HEK293 (cell line): ENCODE measurements around the gene SBNO2.

Experiments used
- CTCF ChIA-PET: fragments of 350-600 bp; formaldehyde crosslinking; extraction: SDS; loops from one replicate; lab custom pipeline; 2021; ENCODE audit warnings: antibody characterized with exemption; lab: Yijun Ruan, JAX
- POLR2A ChIA-PET: fragments of 300-600 bp; formaldehyde crosslinking; extraction: SDS; loops from one replicate; lab custom pipeline; 2020; ENCODE audit warnings: antibody characterized with exemption, inconsistent platforms; lab: Yijun Ruan, JAX
- H3K27ac ChIP-seq: fragments of 200-500 bp; sonication (Bioruptor generic); 2 replicates; pipeline ENCODE4 v1.5.1; 2014; ENCODE audit warnings: low read depth, low read length, control low read depth, inconsistent platforms; ENCODE audit errors: extremely low read depth
- H3K36me3 ChIP-seq, 2 experiments: fragments of 200-500 bp in 1 of 2; sonication (Bioruptor generic) in 1 of 2; 1 replicate in 1 of 2; 2 replicates in 1 of 2; pipeline ENCODE4 v1.5.1; 2014 to 2017; ENCODE audit warnings: inconsistent platforms in 2 of 2, low read length in 2 of 2; ENCODE audit not compliant: control insufficient read depth in 2 of 2, insufficient read depth in 1 of 2
- H3K4me1 ChIP-seq: fragments of 200-500 bp; sonication (Bioruptor generic); 2 replicates; pipeline ENCODE4 v1.5.1; 2014; ENCODE audit warnings: mild to moderate bottlenecking, low read length, inconsistent platforms; ENCODE audit not compliant: control insufficient read depth, insufficient read depth
- H3K4me3 ChIP-seq: 2 replicates; pipeline ENCODE4 v1.5.1; 2011; ENCODE audit warnings: low read depth, mild to moderate bottlenecking, control low read depth, low read length, moderate library complexity
- H3K9me3 ChIP-seq: fragments of 200-500 bp; sonication (Bioruptor generic); 2 replicates; pipeline ENCODE4 v1.5.1; 2014; ENCODE audit warnings: low read depth, low read length, inconsistent platforms; ENCODE audit not compliant: control insufficient read depth, insufficient read depth
- EGR2 ChIP-seq: fragments of 450-650 bp; formaldehyde crosslinking; IDR thresholded peaks from 2 replicates; pipeline ENCODE4 v1.5.1; 2016; ENCODE audit warnings: low read depth, missing biosample characterization, missing genetic modification characterization
- OSR2 ChIP-seq: fragments of 450-650 bp; formaldehyde crosslinking; IDR thresholded peaks from 2 replicates; pipeline ENCODE4 v1.5.1; 2016; ENCODE audit warnings: missing biosample characterization, missing genetic modification characterization
- SALL2 ChIP-seq: fragments of 450-650 bp; formaldehyde crosslinking; IDR thresholded peaks from 2 replicates; pipeline ENCODE4 v1.5.0; 2017; ENCODE audit warnings: missing biosample characterization, mild to moderate bottlenecking, missing genetic modification characterization, borderline replicate concordance
- SP2 ChIP-seq: fragments of 450-650 bp; formaldehyde crosslinking; IDR thresholded peaks from 2 replicates; pipeline ENCODE4 v1.5.1; 2016; ENCODE audit warnings: missing biosample characterization, missing genetic modification characterization
- ZBTB17 ChIP-seq: fragments of 450-650 bp; formaldehyde crosslinking; IDR thresholded peaks from 2 replicates; pipeline ENCODE4 v1.5.1; 2016; ENCODE audit warnings: missing biosample characterization, missing genetic modification characterization
- ZBTB7A ChIP-seq: fragments of 450-650 bp; formaldehyde crosslinking; IDR thresholded peaks from 2 replicates; pipeline ENCODE4 v1.5.1; 2016; ENCODE audit warnings: low read depth, missing biosample characterization, missing genetic modification characterization
- ZNF239 ChIP-seq: fragments of 450-650 bp; formaldehyde crosslinking; IDR thresholded peaks from 2 replicates; pipeline ENCODE4 v1.5.1; 2016; ENCODE audit warnings: missing biosample characterization, missing genetic modification characterization
- ZNF350 ChIP-seq: fragments of 450-650 bp; formaldehyde crosslinking; IDR thresholded peaks from 2 replicates; pipeline ENCODE4 v1.5.0; 2017; ENCODE audit warnings: missing biosample characterization, mild to moderate bottlenecking, missing genetic modification characterization
- ZNF394 ChIP-seq: fragments of 450-650 bp; formaldehyde crosslinking; IDR thresholded peaks from 2 replicates; pipeline ENCODE4 v1.5.1; 2016; ENCODE audit warnings: missing biosample characterization, missing genetic modification characterization, mild to moderate bottlenecking, moderate library complexity, borderline replicate concordance
- ZNF473 ChIP-seq: fragments of 450-650 bp; formaldehyde crosslinking; IDR thresholded peaks from 2 replicates; pipeline ENCODE4 v1.5.1; 2017; ENCODE audit warnings: missing biosample characterization, missing genetic modification characterization
- ZNF48 ChIP-seq: fragments of 450-650 bp; formaldehyde crosslinking; IDR thresholded peaks from 2 replicates; pipeline ENCODE4 v1.5.1; 2016; ENCODE audit warnings: missing biosample characterization, missing genetic modification characterization
- ZNF514 ChIP-seq: fragments of 450-650 bp; formaldehyde crosslinking; IDR thresholded peaks from 2 replicates; pipeline ENCODE4 v1.5.1; 2016; ENCODE audit warnings: missing biosample characterization, missing genetic modification characterization
- ZNF621 ChIP-seq: fragments of 450-650 bp; formaldehyde crosslinking; IDR thresholded peaks from 2 replicates; pipeline ENCODE4 v1.5.1; 2017; ENCODE audit warnings: missing biosample characterization, missing genetic modification characterization
- ZNF658 ChIP-seq: fragments of 450-650 bp; formaldehyde crosslinking; IDR thresholded peaks from 2 replicates; pipeline ENCODE4; 2016; ENCODE audit warnings: missing biosample characterization, missing genetic modification characterization
- ZNF768 ChIP-seq: fragments of 450-650 bp; formaldehyde crosslinking; IDR thresholded peaks from 2 replicates; pipeline ENCODE4 v1.5.1; 2018; ENCODE audit warnings: missing biosample characterization, mild to moderate bottlenecking, missing genetic modification characterization
- TF ChIP-seq, protein P1 (sequence below): fragments of 450-650 bp; formaldehyde crosslinking; IDR thresholded peaks from 2 replicates; pipeline ENCODE4 v1.5.1; 2016; ENCODE audit warnings: missing biosample characterization, missing genetic modification characterization, borderline replicate concordance
- TF ChIP-seq, protein P2 (sequence below): fragments of 450-650 bp; formaldehyde crosslinking; IDR thresholded peaks from 2 replicates; pipeline ENCODE4 v1.5.1; 2016; ENCODE audit warnings: missing biosample characterization, missing genetic modification characterization
- TF ChIP-seq, protein P3 (sequence below): fragments of 450-650 bp; formaldehyde crosslinking; IDR thresholded peaks from 2 replicates; pipeline ENCODE4 v1.5.1; 2017; ENCODE audit warnings: missing biosample characterization, missing genetic modification characterization
- TF ChIP-seq, protein P4 (sequence below): fragments of 450-650 bp; formaldehyde crosslinking; optimal IDR thresholded peaks from 2 replicates; pipeline ENCODE3; 2016; ENCODE audit warnings: missing biosample characterization, mild to moderate bottlenecking, missing genetic modification characterization

The SBNO2 gene

DNA sequence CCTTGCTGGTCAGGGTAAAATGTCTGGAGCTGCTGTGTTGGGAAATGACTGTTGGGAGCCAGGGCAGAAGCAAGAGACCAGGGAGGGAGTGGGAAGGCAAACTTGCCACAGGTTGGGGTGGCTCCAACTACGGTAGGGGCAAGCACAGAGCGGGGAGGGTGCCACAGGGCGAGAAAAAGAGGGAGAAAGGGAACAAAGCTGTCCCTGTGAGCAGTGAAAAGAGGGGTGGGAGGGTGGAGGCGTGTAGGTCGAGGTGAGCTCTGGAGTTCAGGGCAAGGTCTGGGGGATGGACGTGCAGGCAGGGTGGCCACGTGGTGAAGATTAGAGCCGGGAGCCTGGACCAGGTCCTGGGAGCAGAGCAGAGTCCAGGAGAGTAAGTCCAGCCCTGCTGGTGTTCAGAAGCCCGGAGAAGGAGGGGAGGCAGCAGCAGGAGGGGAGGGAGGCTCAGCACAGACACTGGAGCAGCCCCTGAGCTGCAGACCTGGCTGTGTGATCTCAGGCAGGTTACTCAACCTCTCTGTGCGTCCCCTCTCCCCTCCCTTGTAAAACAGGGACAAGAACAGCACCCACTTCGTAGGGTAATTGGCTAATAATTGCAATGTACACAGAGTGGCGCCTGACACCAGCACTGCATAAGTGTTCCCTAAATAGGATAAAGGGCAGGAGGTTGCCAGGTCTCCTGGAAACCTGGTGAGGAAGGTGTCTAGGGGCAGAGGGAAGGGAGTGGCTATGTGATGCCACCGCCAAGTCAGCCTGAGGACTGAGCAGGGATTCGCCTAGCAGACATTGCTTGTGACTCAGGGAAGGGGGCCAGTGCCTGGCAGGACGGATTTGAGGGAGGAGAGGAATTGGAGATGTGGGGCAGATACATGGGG, 75.7 kb downstream of the SBNO2 start:
- Histone ChIP-seq H3K27ac (no peak overlapping the region), H3K9me3 (no peaks in the 10 kb centered on the region), H3K4me1 (peaks cover 4% of the 10 kb centered on the region; the same call in 1 of the 2 replicates)
- CTCF ChIA-PET: interaction anchor here (0.5 to 1.2 kb wide), 4 partner anchors 97 to 511 kb away, joined by 3 to 6 read pairs (median 4); no protein-coding TSS in a partner anchor
- TF ChIP-seq, protein P1, sequence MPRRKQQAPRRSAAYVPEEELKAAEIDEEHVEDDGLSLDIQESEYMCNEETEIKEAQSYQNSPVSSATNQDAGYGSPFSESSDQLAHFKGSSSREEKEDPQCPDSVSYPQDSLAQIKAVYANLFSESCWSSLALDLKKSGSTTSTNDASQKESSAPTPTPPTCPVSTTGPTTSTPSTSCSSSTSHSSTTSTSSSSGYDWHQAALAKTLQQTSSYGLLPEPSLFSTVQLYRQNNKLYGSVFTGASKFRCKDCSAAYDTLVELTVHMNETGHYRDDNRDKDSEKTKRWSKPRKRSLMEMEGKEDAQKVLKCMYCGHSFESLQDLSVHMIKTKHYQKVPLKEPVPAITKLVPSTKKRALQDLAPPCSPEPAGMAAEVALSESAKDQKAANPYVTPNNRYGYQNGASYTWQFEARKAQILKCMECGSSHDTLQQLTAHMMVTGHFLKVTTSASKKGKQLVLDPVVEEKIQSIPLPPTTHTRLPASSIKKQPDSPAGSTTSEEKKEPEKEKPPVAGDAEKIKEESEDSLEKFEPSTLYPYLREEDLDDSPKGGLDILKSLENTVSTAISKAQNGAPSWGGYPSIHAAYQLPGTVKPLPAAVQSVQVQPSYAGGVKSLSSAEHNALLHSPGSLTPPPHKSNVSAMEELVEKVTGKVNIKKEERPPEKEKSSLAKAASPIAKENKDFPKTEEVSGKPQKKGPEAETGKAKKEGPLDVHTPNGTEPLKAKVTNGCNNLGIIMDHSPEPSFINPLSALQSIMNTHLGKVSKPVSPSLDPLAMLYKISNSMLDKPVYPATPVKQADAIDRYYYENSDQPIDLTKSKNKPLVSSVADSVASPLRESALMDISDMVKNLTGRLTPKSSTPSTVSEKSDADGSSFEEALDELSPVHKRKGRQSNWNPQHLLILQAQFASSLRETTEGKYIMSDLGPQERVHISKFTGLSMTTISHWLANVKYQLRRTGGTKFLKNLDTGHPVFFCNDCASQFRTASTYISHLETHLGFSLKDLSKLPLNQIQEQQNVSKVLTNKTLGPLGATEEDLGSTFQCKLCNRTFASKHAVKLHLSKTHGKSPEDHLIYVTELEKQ (tag by site-specific recombination): no peak
- TF ChIP-seq ZNF768 (peak; percentile 73; the same call in 1 of the 2 replicates), ZNF239 (tag by site-specific recombination) (no peak), EGR2 (peak; percentile 17; the same call in 1 of the 2 replicates), ZNF48 (no peak), ZNF658 (no peak), ZNF473 (tag by site-specific recombination) (no peak), ZNF514 (tag by site-specific recombination) (no peak), ZBTB17 (tag by site-specific recombination) (no peak), ZBTB7A (tag by site-specific recombination) (no peak), OSR2 (no peak), SP2 (tag by site-specific recombination) (no peak), ZNF621 (tag by site-specific recombination) (no peak)
- TF ChIP-seq, protein P2, sequence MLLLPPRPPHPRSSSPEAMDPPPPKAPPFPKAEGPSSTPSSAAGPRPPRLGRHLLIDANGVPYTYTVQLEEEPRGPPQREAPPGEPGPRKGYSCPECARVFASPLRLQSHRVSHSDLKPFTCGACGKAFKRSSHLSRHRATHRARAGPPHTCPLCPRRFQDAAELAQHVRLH (tag by site-specific recombination): no peak
- TF ChIP-seq, protein P3, sequence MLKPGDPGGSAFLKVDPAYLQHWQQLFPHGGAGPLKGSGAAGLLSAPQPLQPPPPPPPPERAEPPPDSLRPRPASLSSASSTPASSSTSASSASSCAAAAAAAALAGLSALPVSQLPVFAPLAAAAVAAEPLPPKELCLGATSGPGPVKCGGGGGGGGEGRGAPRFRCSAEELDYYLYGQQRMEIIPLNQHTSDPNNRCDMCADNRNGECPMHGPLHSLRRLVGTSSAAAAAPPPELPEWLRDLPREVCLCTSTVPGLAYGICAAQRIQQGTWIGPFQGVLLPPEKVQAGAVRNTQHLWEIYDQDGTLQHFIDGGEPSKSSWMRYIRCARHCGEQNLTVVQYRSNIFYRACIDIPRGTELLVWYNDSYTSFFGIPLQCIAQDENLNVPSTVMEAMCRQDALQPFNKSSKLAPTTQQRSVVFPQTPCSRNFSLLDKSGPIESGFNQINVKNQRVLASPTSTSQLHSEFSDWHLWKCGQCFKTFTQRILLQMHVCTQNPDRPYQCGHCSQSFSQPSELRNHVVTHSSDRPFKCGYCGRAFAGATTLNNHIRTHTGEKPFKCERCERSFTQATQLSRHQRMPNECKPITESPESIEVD (tag by site-specific recombination): no peak
- TF ChIP-seq, protein P4, sequence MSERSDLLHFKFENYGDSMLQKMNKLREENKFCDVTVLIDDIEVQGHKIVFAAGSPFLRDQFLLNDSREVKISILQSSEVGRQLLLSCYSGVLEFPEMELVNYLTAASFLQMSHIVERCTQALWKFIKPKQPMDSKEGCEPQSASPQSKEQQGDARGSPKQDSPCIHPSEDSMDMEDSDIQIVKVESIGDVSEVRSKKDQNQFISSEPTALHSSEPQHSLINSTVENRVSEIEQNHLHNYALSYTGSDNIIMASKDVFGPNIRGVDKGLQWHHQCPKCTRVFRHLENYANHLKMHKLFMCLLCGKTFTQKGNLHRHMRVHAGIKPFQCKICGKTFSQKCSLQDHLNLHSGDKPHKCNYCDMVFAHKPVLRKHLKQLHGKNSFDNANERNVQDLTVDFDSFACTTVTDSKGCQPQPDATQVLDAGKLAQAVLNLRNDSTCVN (tag by site-specific recombination): no peak
- TF ChIP-seq, all 188 proteins: peak for 2
- peaks cover 2 to 8% of the 10 kb centered on the region in 2 experiments; a peak in 2 of 3 replicates for H3K36me3 ChIP-seq
- no peak overlapping the region for H3K4me3 ChIP-seq
- POLR2A ChIA-PET: no interaction called here

DNA sequence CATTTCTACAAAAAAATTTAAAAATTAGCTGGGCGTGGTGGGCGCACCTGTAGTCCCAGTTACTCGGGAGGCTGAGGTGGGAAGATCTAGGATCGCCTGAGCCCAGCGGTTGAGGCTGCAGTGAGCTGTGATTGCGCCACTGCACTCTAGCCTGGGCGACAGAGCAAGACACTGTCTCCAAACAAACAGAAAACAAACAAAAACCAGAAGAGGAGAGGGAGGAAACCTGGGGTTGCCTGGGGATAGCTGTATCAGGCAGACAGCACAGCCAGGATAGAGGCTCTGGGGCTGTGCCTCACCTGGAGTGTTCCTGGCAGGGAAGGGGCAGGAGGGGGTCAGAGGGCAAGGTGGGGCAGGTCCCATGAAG, 76.3 kb downstream of the SBNO2 start:
- TF ChIP-seq ZNF394 (tag by site-specific recombination): no peak
- no peak for TF ChIP-seq SALL2 (tag by site-specific recombination)
- no peak for TF ChIP-seq ZNF350
- peaks cover 4% of the 10 kb centered on the region; the same call in 1 of the 2 replicates for H3K4me1 ChIP-seq
- POLR2A ChIA-PET: no interaction called here
- CTCF ChIA-PET: interaction anchor here (0.5 to 1.2 kb wide), 4 partner anchors 97 to 510 kb away, joined by 3 to 6 read pairs (median 3); no protein-coding TSS in a partner anchor
- no peaks in the 10 kb centered on the region for H3K9me3 ChIP-seq
- no peak overlapping the region for H3K27ac ChIP-seq
- peaks cover 8 to 14% of the 10 kb centered on the region in 2 experiments; a peak in 2 of 3 replicates for H3K36me3 ChIP-seq
- no peak overlapping the region for H3K4me3 ChIP-seq
